RCC 7860 (cell line): ENCODE data around the gene FRMD1.

ENCODE experiments used
- DNase-seq: peaks from one replicate; pipeline ENCODE4 v3.0.0-alpha.2; 2015; ENCODE audit warnings: low spot score
- FAIRE-seq: peaks from 2 replicates; lab custom pipeline; 2012; peaks lifted over from hg19 to GRCh38; lab: Jason Lieb, UNC

FRMD1 gene

DNA sequence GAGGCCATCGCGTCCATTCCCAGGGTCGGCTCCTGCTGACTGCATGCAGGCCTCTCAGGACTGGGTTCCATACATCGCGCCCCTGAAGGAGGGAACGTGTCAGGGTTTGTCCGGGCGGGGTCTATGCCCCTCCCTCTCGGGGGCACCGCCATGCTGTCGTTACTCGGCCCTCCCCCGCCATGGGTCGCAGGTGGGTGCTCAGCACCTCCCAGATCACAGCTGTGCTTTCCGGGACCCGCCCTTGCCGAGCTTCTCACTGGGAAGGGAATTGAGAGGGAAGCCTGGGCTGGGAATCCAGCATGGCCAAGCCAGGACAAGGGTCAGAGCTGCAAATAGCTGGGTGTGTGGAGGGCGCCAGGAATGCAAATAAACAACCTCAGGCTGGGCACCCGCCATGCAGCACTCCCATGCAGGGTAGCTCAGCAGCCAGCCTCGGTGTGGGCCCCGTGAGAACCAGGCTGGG lies at the start of gene FRMD1:
FRMD1 (minus strand) TSS at position 270 of the 463 bp plus-strand sequence; CDS start at position 152, 118 bp downstream.
- no peak for FAIRE-seq

DNA sequence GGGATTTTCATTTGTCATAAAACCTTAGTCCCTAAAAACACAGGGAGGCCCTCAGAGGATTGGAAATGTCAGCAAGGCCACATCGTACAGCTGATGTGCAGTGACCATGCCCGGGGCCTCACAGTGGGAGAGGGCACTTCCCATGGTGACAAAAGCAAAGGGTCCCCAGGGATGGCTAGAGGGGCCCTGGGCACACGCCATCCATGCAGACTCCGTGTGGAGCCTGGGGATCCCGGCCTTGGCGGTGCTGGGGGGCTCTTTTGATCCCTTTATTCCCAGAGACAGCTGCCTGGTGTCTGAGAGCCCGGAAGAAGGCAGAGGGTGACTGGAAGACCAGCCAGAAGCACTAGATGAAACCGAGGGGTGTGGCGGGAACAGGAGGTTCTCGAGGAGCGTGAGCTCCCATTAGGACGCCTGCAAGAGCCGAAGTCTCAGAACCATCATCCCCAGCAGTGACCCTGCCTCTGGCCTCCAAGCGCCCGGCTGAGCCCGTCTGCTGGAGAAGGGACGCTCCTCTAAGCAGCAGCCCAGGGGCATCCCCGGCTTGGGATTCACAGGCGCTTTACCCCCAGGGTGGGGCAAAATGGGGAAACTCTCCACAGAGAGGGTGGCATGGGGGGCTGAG lies 49.1 kb upstream of the FRMD1 start:
- FAIRE-seq (no peak), DNase-seq (no peak)

More for the DNA sequence above, at the start of gene FRMD1:
- DNase-seq: no peak

DNA sequence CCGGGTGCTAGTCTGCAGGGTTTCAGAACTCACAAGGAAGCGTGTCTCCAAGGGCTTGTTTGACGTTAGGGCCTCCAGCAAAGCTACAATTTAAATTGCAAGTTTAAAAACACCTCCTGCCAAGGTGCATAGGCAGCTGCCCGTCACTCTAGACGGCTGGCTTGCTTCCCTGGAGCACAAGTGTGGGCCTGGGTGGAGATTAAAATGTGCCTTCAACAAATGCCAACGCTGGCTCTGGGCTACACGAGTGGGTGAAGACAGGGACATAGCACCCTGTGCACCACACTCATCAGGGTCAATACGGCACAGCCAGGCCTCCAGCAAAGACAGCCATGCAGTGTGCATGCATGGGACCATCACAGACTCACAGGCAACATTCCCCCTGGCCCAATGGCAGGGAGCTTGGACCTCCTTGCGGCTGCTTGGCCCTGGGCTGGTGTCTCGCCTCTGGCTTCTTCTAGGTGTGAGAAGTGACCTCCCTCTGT lies 48.4 kb upstream of the FRMD1 start:
- FAIRE-seq (no peak), DNase-seq (no peak)

DNA sequence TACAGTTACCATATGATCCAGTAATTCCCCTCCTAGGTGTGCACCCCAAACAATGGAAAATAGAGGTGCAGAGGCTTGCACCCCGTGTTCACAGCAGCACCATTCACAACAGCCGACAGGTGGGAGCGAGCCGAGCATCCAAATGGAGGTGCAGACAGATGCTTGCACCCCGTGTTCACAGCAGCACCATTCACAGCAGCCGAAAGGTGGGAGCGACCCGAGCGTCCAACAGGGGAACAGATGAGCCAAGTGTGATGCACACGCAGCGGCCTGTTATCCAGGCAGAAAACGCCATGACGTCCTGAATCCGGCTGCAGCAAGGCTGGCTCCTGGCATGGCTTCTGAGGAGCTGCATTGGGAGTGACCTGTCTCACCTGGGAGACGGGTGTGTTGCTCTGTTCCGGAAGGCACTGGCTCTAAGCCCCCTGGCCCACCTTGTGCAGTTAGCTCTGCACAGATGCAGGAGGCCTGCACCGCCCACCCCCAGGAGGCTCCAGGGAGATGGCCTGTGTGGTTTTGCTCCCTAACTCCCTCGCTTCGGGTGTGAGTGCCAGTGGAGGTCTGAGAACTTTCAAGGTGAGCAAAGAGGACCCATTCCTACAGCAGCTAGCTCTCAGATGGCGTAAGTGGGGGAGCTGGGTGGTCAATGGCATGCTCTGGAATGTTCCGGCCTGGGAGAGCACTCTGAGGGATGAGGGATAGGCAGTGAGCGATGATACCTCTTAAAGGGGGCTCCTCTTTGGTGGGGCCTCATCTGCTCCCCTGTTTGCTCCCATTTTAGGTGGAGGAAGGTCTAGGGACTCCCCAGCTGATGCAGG lies 47.8 kb upstream of the FRMD1 start:
- DNase-seq (no peak), FAIRE-seq (no peak)

DNA sequence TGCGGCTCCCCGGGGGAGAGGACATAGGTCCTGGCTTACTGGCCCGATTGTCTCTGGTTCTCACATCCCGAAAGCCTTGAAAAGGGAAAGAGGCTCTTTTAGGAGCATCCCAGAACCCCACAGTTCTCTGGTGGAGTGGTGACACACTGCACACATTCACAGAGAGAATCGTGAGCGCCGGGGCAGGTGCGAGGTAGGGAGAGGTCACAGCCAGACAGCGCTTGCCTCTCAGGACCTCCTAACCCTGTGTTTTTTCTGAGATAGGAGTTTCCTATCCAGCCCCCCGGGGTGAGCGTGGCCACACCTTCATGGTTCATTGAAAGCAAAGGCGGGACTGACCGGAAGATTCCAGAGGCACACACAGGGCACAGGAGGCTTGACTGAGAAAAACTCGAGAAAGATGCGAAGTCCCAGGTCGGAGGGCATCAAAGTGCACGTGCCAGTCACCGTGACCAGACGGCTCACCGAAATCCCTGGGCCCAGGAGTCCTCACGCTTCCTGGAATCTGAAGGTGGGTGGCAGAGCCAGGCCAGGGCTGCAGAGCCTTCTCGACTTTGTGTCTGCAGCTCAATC lies 46.5 kb upstream of the FRMD1 start:
- no peak for FAIRE-seq
- DNase-seq: no peak

DNA sequence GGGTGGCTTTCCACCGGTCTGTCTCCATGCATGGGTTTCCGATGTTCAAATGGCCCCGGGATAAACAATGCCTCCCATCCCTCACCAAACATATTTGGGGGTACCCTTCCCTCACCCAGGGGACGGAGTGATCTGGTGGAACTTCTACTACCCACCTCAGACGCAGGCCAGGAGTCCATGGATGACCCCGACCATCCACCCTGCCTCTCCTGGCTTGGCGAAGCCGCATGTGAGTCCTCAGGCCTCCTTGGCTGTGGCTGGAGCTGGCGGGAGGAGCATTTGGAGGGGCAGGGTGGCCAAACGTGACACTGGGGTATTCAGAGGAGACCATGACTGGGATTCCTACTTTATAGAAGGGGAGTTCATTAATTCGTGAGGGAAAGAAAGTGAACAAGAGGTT lies 45.9 kb upstream of the FRMD1 start:
- no peak for FAIRE-seq
- DNase-seq: no peak

DNA sequence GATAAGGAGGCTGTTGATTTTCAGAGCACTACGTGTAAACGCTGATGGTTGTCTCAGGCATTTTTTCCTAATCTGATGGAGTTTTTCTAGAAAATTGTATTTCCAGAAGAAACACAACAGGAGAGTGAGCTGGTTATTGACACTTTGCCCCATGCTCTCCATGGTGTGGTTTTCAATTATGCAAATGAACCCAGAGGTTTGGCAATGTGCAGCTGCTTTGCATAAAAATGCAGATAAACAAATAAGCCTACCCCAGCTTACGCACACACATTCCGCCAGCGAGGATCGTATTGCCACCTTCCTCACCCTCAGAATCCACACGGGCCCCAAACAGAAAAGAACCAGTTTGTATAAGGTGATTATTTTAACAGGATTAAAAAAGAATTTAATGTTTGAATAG lies 45.1 kb upstream of the FRMD1 start:
- FAIRE-seq (no peak), DNase-seq (no peak)

DNA sequence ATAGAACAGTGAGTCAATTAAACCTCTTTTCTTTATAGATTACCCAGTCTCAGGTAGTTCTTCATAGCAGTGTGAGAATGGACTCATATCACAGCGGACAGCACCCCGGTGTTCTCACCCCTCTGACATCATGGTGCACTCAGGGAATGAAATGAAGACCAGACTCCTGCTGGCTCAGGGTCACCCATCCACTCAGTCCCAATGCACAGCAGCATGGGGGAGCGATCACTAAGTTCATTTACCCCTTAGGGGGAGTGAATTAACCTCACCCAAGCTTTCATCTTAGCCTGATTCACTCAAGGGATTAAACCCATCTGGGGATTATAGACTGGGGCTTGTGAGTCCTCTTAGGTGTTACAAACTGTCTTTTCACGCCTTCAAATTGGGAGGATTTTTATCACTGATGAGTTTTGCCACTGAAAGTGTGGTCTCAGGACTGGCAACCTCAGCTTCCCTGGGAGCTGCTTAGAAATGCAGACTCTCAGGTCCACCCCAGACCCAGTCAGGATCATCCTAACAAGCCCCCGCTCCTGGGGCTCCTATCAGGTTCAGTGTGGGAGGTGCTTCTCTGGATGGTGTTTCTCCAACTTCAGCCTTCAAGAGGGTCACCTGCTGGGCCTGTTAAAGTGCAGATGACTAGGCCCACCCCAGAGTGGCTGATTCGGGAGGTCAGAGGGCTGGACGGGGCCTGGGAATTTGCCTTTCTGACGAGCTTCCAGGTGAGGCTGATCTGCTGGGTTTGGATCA lies 44.3 kb upstream of the FRMD1 start:
- no peak for FAIRE-seq

DNA sequence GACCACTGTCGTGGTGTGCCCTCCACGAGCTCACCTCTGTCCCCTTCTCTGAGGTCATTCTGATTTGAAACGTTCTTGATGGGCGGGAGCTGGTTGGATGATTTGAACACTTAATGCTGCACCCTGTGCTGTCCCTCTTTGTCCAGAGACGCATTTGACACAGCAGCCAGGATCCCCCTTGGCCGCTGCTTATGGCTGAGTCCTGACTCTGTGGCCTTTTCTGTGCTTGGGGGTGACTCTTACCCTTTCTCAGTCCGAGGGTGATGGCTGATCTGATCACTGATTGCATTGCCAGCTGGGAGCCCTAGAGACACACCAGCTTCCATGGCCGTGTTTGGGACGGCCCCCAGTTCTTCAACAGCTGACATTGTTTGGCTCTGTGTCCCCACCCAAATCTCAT lies 43.5 kb upstream of the FRMD1 start:
- FAIRE-seq: no peak
- DNase-seq: no peak

More for the DNA sequence above, 44.3 kb upstream of the FRMD1 start:
- no peak for DNase-seq

DNA sequence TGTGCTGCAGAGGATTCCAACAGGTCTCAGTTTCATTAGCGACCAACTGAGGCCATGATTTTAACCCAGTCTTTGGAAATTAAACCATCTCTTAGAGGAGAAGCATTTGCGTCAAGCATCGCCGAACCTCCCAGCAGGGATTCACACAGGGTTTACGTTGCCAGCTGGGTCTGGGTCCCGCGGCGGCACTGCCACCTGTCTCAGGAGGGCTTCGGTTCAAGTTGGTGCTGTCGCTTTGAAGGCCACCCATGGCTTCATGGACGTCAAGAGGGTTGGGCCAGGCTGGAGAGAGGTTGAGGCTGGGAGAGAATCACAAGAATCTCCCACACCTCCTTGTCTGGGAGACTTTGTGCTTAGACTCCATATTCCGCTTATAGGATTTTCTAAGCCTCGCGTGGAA lies 43.0 kb upstream of the FRMD1 start:
- FAIRE-seq (no peak), DNase-seq (no peak)

DNA sequence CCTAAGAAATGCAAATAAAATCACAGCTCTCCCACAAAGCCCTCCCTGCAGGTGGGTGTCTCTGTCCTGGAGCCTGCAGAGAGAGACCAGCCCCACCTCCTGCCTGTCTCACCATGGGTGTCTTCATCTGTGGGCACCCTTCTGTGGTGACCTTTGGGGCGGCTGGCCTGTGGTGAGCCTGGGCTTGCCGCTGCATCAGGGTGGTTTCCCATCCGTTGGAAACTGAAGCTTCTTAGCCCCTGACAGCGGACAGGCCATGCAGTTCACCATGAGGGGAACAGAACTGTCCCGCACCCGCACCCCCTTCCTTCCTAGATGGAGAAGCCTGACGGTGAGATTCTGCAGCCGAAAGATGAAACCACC lies 42.3 kb upstream of the FRMD1 start:
- FAIRE-seq (no peak), DNase-seq (no peak)

DNA sequence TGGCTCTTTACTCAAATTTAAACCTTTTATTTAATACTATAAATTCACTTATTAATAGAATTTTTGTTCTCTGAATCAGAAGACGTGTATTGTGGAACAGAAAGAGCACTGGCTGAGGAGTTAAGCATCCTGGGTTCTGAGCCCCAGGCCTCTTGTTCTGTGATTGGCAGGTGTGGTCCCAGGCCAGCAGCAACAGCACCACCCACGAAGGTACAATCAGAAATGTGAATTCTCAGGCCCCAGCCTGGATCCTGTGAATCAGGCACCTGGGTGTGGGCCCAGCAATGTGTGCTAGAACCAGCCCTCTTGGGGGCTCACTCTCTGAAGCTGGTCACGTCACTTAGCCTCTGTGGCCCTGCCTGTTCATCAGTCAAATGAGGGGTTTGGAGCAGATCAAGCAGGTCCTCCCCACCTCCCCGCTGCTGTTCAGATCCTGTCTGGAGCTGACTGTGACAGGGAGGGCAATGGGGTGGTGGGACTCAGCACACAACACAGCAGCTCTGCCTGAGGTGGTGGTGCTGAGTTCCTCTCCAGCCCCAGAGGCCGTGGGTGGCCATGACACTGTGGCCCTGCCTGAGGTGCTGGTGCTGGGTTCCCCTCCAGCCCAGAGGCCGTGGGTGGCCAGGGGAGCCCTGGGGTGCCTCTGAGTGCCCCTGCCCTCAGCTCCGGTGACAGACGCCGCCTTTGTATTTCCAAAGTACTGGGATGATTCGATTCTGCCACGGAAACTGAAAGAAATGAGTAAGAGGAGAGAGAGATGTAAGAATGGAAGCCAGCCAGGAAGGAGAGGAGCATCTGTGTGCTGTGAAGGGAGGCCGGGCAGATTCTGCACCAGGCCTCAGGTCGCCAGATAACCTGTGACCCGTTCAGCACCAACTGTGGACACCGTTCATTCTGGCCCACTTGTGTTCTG lies 41.6 kb upstream of the FRMD1 start:
- no peak for DNase-seq
- no peak for FAIRE-seq

DNA sequence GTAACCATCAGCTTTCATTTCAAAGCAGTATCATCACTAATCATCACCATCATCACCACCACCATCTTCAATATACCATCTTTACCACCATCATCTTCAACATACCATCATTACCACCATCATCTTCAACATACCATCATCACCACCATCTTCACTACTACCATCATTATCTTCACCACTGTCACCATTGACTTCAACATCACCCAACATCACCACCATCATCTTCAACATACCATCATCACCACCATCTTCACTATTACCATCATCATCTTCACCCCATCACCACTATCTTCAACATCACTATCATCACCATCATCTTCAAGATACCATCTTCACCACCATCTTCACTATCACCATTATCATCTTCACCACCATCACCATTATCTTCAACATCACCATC lies 40.5 kb upstream of the FRMD1 start:
- DNase-seq (no peak), FAIRE-seq (no peak)

DNA sequence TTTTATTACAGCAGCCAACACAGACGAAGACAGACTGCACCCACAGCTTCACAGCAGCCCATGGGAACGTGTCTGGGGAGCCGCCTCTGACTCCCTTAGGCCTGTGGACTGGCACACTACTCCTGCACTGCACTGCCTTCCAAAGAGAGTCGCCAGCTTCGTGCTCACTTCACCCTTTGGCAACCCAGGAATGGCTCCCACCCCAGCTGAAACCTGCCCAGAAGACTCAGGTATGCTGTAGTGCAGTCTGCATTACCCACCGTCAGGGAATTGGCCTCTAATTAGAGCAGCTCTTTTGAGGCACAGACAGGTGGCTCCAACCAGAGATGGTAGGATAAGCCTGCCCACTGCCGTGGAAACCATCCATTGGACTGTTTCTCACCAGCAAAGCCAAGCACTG lies 39.9 kb upstream of the FRMD1 start:
- FAIRE-seq (no peak), DNase-seq (no peak)

DNA sequence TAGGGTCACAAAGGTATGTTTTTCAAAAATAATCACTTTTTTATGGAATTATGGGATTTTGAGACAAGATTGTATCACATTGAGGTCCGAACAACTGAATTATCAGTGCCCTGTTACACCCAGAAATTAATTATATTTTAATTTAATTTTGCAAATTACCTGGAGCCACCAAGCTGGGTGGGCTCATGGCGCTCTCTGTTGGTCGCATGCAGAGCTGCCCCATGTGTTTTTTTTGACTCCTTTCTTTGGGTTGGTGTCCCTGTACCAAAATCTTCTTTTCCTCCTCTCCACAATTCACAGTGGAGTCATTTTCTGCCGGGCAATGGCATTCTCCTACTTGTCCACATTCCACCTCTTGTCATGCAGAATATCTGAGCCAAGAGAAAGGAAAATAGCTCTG lies 38.9 kb upstream of the FRMD1 start:
- DNase-seq: no peak
- FAIRE-seq: no peak

DNA sequence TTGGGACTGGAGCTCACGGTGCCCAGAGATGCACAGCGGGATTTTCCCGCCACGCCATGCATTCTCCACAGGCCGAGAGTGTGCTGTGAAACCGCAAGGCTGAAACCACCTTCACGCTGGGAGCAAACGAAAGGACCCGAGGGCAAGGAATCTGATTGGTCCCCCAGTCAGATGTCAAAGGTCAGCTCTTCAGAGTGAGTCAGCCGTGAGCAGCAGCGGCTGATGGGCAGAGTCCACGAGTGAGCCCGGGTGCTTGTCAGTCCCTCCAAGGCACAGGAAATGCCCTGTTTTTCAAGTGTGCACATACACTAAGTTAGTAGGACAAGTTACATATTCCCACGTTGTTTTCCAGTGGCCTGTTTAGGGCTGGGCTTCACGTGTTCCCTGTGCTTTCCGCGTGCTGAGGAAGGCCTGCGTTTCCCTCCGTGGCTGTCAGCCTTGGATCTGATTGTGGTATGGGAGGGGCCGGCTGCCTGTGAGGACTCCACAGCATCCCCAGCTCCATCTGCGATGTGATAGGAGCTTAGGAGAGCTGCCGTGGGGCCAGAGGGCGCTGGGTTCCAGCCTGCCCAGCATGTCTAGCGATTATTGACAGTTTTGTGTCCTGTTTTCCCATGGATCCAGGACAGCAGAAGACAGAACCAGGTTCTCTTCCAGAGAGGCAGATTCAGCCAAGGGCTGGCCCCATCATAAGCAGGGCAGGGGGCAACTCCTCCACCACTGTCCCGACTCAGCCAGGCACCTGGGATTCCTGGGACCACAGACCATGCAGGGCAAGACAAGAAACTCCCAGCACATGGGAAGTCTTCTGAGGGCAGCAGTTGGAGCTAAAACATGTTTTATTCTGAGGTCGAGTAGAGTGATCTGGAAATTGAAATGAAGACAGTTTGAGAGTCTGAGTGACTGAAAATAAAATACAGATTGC lies 38.2 kb upstream of the FRMD1 start:
- DNase-seq: no peak
- no peak for FAIRE-seq

DNA sequence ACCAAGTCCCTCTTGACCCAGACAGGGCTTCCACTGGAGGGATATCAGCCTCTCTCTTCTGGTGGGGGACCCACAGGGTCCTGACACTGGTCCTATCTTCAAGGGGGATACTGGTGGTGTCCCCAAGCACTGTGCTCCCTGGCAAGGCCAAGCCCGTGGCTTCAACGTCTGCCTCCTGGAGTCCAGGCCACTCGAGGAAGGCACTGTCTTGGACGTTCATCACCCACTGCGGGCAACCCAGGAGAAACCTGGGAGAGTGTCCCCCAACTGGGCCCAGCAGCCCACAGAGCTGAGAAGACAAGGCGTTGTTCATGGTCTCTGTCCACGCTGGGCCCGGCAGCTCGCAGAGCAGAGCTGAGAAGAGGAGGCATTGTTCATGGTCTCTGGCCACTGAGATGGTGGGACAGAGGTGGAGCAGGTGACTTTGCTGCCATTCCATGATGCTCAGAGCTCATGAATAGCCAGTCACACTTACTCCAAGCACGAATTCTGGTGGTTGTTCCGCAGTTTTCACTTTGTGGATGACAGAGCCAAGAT lies 37.5 kb upstream of the FRMD1 start:
- FAIRE-seq: no peak
- DNase-seq: no peak

DNA sequence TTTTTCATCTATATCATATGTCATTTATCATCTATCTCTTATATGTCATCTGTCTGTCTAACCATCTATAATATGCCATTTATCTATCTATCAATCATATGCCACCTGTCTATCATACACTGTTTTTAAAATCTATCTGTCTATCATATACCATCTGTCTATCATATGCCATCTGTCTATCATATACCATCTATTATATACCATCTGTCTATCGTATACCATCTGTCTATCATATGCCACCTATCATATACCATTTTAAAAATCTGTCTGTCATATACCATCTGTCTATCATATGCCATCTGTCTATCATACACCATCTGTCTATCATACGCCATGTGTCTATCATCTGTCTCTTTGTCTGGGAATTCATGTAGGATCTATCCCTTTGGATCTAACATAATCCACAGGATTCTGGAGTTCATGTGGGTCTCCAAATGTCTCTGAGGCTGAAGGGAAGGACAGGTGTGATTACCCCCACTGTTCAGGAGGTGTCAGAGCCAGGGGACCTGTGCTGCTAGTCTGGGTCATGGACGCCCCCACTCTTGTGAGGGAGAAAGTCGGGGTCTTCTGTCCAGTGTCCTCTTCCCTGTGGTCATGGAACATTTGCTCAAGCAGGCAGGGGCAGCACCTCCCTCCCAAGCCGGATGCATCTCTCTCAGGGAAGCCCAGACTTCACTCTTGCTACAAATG lies 36.9 kb upstream of the FRMD1 start:
- no peak for FAIRE-seq

More for the DNA sequence above, 36.9 kb upstream of the FRMD1 start:
- DNase-seq: no peak
